DND-41 (cell line): Measurements from ENCODE around the gene SHISA9.

Experiments used
- CTCF ChIP-seq: IDR thresholded peaks from 2 replicates; pipeline ENCODE4 v1.5.1; 2012; ENCODE audit warnings: borderline replicate concordance, low read length, moderate library complexity, mild to moderate bottlenecking; ENCODE audit not compliant: poor library complexity, severe bottlenecking; ENCODE audit errors: extremely low read depth
- EZH2 ChIP-seq: IDR thresholded peaks from 3 replicates; pipeline ENCODE4 v1.6.1; 2012; ENCODE audit warnings: borderline replicate concordance, low read depth, mild to moderate bottlenecking, moderate library complexity, low read length, inconsistent platforms; ENCODE audit not compliant: severe bottlenecking

- TF ChIP-seq CTCF (no peak), EZH2 (no peak)
Measured at GRCh38 chr16:12893050-12893750, 8.2 kb upstream of the SHISA9 start.
